Transverse colon (tissue), 4 donors: ENCODE measurements around the gene IRF6. TPM values are rescaled to one million over a fixed set of nuclear protein-coding genes. Genes with fewer than 3 reads are reported as not detected.

ENCODE experiments used
- DNase-seq: peaks from one replicate; pipeline ENCODE4 v3.0.0-alpha.2; 2019
- H3K27ac ChIP-seq, 4 donors: fragments of 200-600 bp; sonication (generic); 2 replicates each; pipeline ENCODE4 v1.5.1; 2016 to 2018; ENCODE audit warnings: inconsistent platforms in 4 of 4
- H3K27me3 ChIP-seq: fragments of 200-600 bp; sonication (generic); 2 replicates; pipeline ENCODE4 v1.5.1; 2017; ENCODE audit warnings: inconsistent platforms
- H3K36me3 ChIP-seq, 4 donors: fragments of 200-600 bp; sonication (generic); 2 replicates each; pipeline ENCODE4 v1.5.1; 2017 to 2019; ENCODE audit warnings: inconsistent platforms in 4 of 4
- H3K4me1 ChIP-seq, 4 donors: fragments of 200-600 bp; sonication (generic); 2 replicates each; pipeline ENCODE4 v1.5.1; 2017 to 2020; ENCODE audit warnings: inconsistent platforms in 4 of 4
- H3K4me3 ChIP-seq, 4 donors: fragments of 200-600 bp; sonication (generic); 1 replicate in 1 of 4; 2 replicates in 3 of 4; pipeline versions ENCODE4 v1.5.1 to v1.6.1; 2017 to 2019; ENCODE audit warnings: inconsistent platforms in 4 of 4
- H3K9me3 ChIP-seq, 2 donors: fragments of 200-600 bp; sonication (generic); 2 replicates each; pipeline ENCODE4 v1.5.1; 2017 to 2019; ENCODE audit warnings: inconsistent platforms in 2 of 2
- CTCF ChIP-seq, 5 experiments: fragments of 200-600 bp in 3 of 5; fragments of 450-650 bp in 2 of 5; sonication (generic) in 3 of 5; IDR thresholded peaks; 1 replicate in 2 of 5; 2 replicates in 3 of 5; pipeline ENCODE4 v1.5.1; 2016 to 2017; ENCODE audit warnings: antibody characterized with exemption in 5 of 5, inconsistent platforms in 3 of 5, mild to moderate bottlenecking in 2 of 5, moderate library complexity in 1 of 5
- EP300 ChIP-seq: sonication (generic); formaldehyde crosslinking; IDR thresholded peaks from one replicate; pipeline ENCODE4 v1.6.1; 2017; ENCODE audit warnings: antibody characterized with exemption, low read depth
- POLR2A ChIP-seq: fragments of 450-650 bp; IDR thresholded peaks from one replicate; pipeline ENCODE4 v1.6.1; 2016; ENCODE audit warnings: antibody characterized with exemption, mild to moderate bottlenecking, moderate library complexity
- POLR2AphosphoS5 ChIP-seq, 3 donors: sonication (generic); formaldehyde crosslinking; IDR thresholded peaks; one replicate each; pipeline ENCODE4 v1.6.1; 2016; ENCODE audit warnings: antibody characterized with exemption in 3 of 3
- WGBS, 2 donors: methylation state at CpG; one replicate each; pipeline ENCODE4 v1.1.5; 2018; ENCODE audit warnings: low coverage in 1 of 2; 5-methylcytosine and 5-hydroxymethylcytosine counted together
- in situ Hi-C, 4 donors: fragments of 200-750 bp; cut with MboI; loops; one replicate each; pipeline versions ENCODE4 v1.15.0 to v1.15.1; 2017; ENCODE audit warnings: low sequenced_read_pairs in 3 of 4, low pct_ligation_motif_present in 1 of 4, low pct_unique_long_range_greater_than_20kb in 1 of 4
- intact Hi-C: fragments of 100-400 bp; cut with DNase I; formaldehyde crosslinking; loops from one replicate; pipeline ENCODE4 v1.15.1; 2023; ENCODE audit warnings: low total_unique reads
- total RNA-seq, 4 donors: library from RNA; depleted of rRNA; stranded (reverse); fragments of >200 nt; gene quantifications; one replicate each; pipeline ENCODE4 v1.1.0, GENCODE V29; 2016

Gene IRF6
- total RNA-seq, 4 donors from 2014 or later, result 26.1 to 78.0 (median 44.4) TPM

GRCh38 chr1:209823143-209824041 is 17.4 kb upstream of the IRF6 start:
- no peak for TF ChIP-seq POLR2AphosphoS5 (IDR thresholded peaks at IDR 0.05)
- peak; percentile 58 to 79 (median 71) for TF ChIP-seq CTCF (IDR thresholded peaks at IDR 0.05)
- DNase-seq, result no peak
- WGBS, 2 donors, result 26 to 30% methylated on average over 10 to 12 of the region's 12 CpGs
- H3K36me3 ChIP-seq, result no peaks in the 10 kb centered on the region
- H3K9me3 ChIP-seq, result no peaks in the 10 kb centered on the region
- intact Hi-C loops (no loop called here), in situ Hi-C loops (no loop called here)
- H3K4me3 ChIP-seq, result peak overlapping the region in 1 of 4 donors; percentile 1
- peaks cover 0 to 12% (median 9%) of the 10 kb centered on the region in 4 donors for H3K4me1 ChIP-seq
- peak overlapping the region; percentile 4 to 46 (median 30) for H3K27ac ChIP-seq
- peaks cover 7% of the 10 kb centered on the region for H3K27me3 ChIP-seq

- in situ Hi-C loops (no loop called here), intact Hi-C loops (no loop called here)
- Histone ChIP-seq H3K27ac (peak overlapping the region in 3 of 4 donors; percentile 22 to 46 (median 38)), H3K4me1 (peaks cover 0 to 12% (median 8%) of the 10 kb centered on the region in 4 donors), H3K4me3 (no peak overlapping the region), H3K36me3 (no peaks in the 10 kb centered on the region), H3K9me3 (no peaks in the 10 kb centered on the region), H3K27me3 (peaks cover 7% of the 10 kb centered on the region)
- WGBS, 2 donors, result 52 to 57% methylated on average over 4 to 7 of the region's 7 CpGs
- TF ChIP-seq CTCF (IDR thresholded peaks at IDR 0.05) (no peak), EP300 (no peak), POLR2AphosphoS5 (IDR thresholded peaks at IDR 0.05) (no peak), POLR2A (no peak)
- DNase-seq, result no peak
These were observed 16.8 kb upstream of the IRF6 start for GRCh38 chr1:209822706-209823105.

- H3K9me3 ChIP-seq, result no peaks in the 10 kb centered on the region
- WGBS, 2 donors, result 20 to 55% methylated on average over 1 to 4 of the region's 4 CpGs
- DNase-seq, result no peak
- H3K4me3 ChIP-seq, result no peak overlapping the region
- TF ChIP-seq CTCF (IDR thresholded peaks at IDR 0.05) (no peak), POLR2AphosphoS5 (IDR thresholded peaks at IDR 0.05) (no peak), POLR2A (no peak), EP300 (no peak)
- peaks cover 0 to 10% (median 2%) of the 10 kb centered on the region in 4 donors for H3K4me1 ChIP-seq
- H3K27ac ChIP-seq, result no peak overlapping the region
- in situ Hi-C loops, result no loop called here
- peaks cover 7% of the 10 kb centered on the region for H3K27me3 ChIP-seq
- H3K36me3 ChIP-seq, result no peaks in the 10 kb centered on the region
- intact Hi-C loops, result no loop called here
These were observed 15.0 kb upstream of the IRF6 start for GRCh38 chr1:209820986-209821385.

- in situ Hi-C loops, result no loop called here
- H3K27me3 ChIP-seq, result peaks cover 7% of the 10 kb centered on the region
- WGBS, 2 donors, result 40 to 69% methylated on average over 1 of the region's 1 CpG
- peaks cover 0 to 10% (median 2%) of the 10 kb centered on the region in 4 donors for H3K4me1 ChIP-seq
- H3K27ac ChIP-seq, result no peak overlapping the region
- H3K4me3 ChIP-seq, result no peak overlapping the region
- no peak for DNase-seq
- no peak for TF ChIP-seq POLR2A
- TF ChIP-seq EP300, result no peak
- TF ChIP-seq CTCF (IDR thresholded peaks at IDR 0.05), result no peak
- TF ChIP-seq POLR2AphosphoS5 (IDR thresholded peaks at IDR 0.05), result no peak
- H3K9me3 ChIP-seq, result no peaks in the 10 kb centered on the region
- intact Hi-C loops, result no loop called here
- H3K36me3 ChIP-seq, result no peaks in the 10 kb centered on the region
These were observed 13.1 kb upstream of the IRF6 start for GRCh38 chr1:209819058-209819457.
